ENCODE results near the gene ADAMTS17.
A peak's percentile ranks its signal among the peaks of the same experiment; 100 is the strongest.
"Not testable (repeated sequence)": the region's sequence is repeated elsewhere in the genome, so short reads cannot be mapped to it uniquely, and the experiment has no call there.

Gene ADAMTS17

DNA sequence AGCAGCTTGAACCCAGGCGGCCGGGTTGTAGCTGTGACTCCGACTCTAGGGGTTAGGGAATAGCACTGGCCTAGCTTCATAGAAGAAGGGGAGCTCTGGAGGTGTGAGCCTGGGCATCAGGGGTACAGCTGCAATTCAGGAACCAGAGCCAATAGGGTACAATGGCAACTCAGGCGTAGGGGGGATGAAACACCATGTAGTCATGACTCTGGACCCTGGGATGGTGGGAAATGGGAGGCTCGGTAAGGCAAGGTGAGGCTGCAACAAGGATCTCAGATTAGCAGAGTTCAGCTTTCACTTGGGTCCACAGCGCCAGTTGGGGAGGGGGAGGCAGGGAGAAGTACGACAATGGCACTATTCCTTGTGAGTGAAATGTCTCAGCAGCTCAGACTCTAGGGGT is 398.3 kb downstream of the ADAMTS17 start:
- no peak for DNase-seq (ENCODE audit: low spot score)
- TF ChIP-seq, protein P1, sequence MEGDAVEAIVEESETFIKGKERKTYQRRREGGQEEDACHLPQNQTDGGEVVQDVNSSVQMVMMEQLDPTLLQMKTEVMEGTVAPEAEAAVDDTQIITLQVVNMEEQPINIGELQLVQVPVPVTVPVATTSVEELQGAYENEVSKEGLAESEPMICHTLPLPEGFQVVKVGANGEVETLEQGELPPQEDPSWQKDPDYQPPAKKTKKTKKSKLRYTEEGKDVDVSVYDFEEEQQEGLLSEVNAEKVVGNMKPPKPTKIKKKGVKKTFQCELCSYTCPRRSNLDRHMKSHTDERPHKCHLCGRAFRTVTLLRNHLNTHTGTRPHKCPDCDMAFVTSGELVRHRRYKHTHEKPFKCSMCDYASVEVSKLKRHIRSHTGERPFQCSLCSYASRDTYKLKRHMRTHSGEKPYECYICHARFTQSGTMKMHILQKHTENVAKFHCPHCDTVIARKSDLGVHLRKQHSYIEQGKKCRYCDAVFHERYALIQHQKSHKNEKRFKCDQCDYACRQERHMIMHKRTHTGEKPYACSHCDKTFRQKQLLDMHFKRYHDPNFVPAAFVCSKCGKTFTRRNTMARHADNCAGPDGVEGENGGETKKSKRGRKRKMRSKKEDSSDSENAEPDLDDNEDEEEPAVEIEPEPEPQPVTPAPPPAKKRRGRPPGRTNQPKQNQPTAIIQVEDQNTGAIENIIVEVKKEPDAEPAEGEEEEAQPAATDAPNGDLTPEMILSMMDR (IDR thresholded peaks at IDR 0.05; ENCODE audit: extremely low read depth, missing control alignments), result no peak

DNA sequence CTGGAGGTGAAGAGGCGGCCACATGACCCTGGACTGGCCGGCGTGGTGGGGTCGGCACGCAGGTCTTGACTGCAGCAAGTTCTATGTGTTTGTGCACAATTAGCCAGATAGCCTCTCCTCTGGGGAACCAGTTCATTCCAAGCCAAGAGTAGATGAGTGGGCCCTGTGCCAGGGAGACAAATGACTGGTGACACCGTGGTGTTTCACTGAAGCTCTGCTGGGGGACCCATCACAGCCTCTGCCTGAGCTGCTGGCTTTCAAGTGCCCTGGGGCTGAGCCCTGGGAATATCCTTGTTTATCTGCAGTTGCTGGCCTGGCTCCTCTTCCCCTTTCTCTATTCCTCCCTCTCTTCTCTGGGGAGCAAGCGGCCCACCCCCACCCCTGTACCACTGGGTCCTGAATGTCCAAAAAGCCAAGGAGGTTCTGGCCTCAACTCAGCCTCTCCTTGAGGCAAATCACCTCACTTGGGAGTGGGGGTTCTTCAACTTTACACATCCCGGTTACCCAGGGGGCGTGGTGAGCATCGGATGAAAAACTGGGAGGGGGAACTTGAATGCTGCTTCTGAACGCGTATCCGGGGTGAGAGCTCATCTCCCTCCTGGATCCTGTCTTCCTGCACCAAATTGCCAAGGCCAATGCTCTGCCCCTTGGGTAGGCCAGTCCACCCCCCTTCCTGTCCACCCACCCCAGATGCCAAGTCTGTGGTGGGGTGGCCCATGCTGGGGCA is 408.9 kb downstream of the ADAMTS17 start:
- TF ChIP-seq, protein P1 (IDR thresholded peaks at IDR 0.05; ENCODE audit: extremely low read depth, missing control alignments), result no peak

DNA sequence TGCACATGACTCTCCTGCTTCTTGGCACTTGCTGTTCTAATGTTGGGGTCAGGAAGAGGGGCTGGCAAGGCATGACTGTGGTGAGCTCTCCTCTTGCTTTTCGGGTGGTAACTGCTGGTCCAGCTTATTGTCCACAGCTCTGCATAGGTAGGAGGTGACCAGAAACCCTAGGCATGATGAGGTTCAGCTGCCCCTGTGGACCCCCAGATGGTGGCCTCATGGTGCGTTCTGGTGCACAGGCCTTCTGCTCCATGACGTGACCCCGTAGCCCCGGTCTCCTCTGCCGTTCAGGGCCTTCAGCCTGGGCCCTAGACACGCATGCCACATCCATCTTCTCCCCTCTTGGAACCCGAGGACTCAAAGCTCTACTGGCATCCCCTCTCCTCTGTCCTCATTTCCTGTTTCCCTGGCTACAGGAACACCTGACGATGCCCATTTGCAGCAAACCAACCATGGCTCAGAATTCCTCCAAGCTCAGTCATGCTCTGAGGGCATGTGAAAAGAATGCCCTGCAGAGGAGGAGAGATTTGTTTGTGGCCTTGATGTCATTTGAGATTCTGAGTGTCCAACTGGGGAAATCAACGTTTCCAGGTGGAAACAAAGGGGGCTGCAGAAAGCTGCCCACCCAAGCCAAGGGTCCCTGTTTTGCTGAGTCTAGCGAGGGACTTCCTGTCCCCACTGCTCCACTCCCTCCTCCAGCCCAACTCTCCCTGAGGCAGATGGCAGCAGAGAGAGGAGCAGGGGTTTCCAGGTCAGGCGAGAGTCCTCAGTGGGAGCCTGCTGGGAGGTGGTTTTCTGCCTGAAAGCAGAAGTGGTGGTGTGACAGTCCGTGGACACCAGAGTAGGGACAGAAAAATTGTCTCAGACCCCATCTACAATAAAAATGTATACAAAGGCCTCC is 409.8 kb downstream of the ADAMTS17 start:
- TF ChIP-seq, protein P1 (IDR thresholded peaks at IDR 0.05; ENCODE audit: extremely low read depth, missing control alignments), result no peak
- DNase-seq (ENCODE audit: low spot score), result no peak

More for the DNA sequence above, 408.9 kb downstream of the ADAMTS17 start:
- no peak for DNase-seq (ENCODE audit: low spot score)

DNA sequence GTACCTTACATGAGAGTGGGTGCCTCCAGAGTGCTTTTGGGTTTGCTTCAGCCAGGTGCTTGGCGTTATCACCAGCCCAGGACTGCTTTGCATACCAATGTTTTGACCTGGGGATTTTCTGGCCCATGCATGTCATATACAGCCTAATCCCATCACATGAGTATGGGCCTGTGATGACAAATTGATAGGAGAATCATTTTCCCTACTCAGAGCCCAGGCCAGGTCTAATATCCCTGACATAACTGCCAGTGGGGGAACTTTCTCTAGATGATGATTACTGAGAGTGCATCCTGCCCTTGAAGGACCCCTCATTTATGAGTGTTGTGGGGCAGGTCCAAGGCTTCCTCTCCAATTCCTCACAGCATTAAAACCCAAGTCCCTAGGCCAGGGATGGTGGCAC is 411.1 kb downstream of the ADAMTS17 start:
- TF ChIP-seq, protein P1 (IDR thresholded peaks at IDR 0.05; ENCODE audit: extremely low read depth, missing control alignments), result no peak
- no peak for DNase-seq (ENCODE audit: low spot score)

DNA sequence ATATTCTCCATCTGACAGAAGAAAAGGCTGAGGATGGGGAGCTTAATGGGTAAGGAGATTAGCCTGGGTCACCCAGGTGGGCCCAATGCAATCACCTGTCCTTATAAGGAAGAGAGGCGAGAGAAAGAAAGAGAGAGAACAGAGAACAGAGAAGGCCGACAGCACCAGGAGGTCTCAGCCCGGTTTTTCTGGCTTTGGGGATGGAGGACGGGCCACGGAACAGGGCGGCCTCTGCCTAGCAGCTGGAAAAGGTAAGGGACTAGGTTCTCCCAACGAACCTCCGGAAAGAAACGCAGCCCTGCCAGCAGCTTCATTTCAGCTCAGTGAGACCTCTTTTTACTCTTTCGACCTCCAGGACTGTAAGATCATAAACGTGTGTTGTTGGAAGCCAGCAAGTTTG is 412.5 kb downstream of the ADAMTS17 start:
- TF ChIP-seq, protein P1 (IDR thresholded peaks at IDR 0.05; ENCODE audit: extremely low read depth, missing control alignments), result no peak
- DNase-seq (ENCODE audit: low spot score), result no peak

DNA sequence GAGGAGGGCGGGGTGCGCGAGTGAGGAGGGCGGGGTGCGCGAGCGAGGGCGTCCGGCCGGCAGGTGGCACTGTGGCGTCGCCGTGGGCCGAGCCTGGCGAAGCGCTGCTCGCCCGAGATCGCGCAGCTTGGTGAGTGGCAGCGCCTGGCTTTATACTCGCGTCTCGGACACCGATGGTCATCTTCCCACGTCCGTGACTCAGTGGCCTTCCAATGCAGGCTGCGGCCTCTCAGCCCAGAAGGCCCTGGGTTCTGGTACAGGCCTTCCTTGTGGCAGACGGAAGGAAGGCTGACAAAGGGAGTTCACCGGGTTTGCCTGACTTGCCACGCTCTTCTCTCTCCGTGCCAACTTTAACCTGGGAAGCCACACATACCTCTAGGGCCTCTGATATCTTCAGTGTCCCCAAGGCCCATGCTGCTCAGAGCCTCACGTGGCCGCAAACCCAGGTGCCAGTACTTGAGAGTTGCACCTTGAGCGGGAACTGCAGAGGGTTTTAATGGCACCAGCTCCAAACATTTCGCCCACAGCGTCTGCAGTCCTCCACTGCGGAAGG is 413.3 kb downstream of the ADAMTS17 start:
- TF ChIP-seq, protein P1 (IDR thresholded peaks at IDR 0.05; ENCODE audit: extremely low read depth, missing control alignments), result peak; percentile 74
- peak; percentile 81 for DNase-seq (ENCODE audit: low spot score)

DNA sequence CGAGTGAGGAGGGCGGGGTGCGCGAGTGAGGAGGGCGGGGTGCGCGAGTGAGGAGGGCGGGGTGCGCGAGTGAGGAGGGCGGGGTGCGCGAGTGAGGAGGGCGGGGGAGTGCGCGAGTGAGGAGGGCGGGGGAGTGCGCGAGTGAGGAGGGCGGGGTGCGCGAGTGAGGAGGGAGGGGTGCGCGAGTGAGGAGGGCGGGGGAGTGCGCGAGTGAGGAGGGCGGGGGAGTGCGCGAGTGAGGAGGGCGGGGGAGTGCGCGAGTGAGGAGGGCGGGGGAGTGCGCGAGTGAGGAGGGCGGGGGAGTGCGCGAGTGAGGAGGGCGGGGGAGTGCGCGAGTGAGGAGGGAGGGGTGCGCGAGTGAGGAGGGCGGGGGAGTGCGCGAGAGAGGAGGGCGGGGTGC is 415.2 kb downstream of the ADAMTS17 start:
- not testable (repeated sequence) for DNase-seq (ENCODE audit: low spot score)
